GM13977 (cell line): ENCODE measurements around the gene IFRD1.

Experiments
- DNase-seq: peaks from one replicate; pipeline ENCODE4 v3.0.0; 2012; ENCODE audit warnings: low spot score
- CTCF ChIP-seq: IDR thresholded peaks from 2 replicates; pipeline ENCODE4 v1.5.1; 2012; ENCODE audit warnings: mild to moderate bottlenecking, control low read depth; ENCODE audit not compliant: insufficient read depth; ENCODE audit errors: extremely low read depth, missing control alignments
- in situ Hi-C: fragments of 300-500 bp; cut with MboI; formaldehyde crosslinking; loops from one replicate; pipeline ENCODE4 v1.12.0; 2022; ENCODE audit warnings: low sequenced_read_pairs, low pct_unique_long_range_greater_than_20kb, mixed read lengths, inconsistent platforms; ENCODE audit not compliant: unreplicated experiment

The IFRD1 gene

DNA sequence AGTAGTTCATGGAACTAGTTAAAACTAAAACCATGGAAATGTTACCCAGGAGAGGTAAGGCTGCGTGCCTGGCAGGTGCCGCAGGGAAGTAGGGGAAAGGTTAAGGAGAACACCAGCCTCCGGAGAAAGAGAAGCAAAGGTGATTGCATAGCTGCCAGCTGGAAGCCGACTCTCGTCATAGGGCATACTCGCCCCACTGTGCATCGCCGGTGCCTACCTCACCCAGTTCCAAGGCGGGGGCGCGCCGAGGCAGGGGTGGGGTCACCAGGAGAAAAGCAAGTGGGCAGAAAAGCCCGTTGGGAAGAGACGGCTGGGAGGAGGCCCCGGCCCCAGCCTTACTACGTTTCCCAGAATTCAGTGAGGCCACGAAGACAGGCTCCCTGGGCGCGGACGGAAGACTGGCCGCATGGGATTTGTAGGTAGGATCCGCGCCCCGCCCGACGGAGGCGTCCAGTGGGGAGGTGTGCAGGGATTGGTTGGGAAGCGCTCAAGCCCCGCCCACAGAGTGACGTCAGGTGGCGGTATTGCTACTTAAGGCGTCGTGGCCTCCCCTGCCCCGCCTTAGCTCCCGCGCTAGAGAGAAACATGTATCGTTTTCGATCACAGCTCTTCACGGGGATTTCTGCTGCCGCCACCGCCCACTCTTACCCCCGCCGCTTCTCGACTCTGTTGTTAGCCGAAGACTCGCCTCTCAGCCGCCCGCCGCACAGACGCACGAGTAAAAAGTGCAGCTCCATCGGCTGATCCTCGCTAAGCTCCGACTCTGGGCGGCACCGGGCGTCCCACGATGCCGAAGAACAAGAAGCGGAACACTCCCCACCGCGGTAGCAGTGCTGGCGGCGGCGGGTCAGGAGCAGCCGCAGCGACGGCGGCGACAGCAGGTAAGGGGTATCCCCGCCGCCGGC lies at the start of gene IFRD1:
IFRD1 (plus strand) TSS at position 559 of the 905 bp plus-strand sequence; CDS start at position 788, 229 bp downstream.
- in situ Hi-C loops, result no loop called here
- TF ChIP-seq CTCF, result no peak
- DNase-seq, result peak; percentile 92

DNA sequence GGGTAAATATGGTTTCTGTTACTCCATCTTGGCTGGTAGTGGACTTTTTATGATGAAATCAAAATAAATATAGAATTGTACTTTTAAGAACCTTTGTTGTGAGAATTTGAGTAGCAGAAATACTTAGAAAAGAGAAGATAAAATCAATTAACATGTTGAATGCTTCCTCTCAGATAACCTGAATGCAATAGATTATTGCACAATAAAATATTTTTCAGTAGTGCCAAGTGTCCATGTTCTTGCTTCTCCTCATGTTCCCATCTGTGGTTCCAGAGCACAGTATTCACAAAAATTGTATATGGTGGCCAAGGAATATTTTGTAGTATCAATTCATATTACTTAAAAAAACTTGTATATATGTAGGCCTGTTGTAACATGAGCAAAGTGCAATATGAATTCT lies 45.9 kb upstream of the IFRD1 start:
- no peak for DNase-seq
- in situ Hi-C loops, result loop anchor here (25.0 kb wide), 1 partner anchor 642 kb away; no protein-coding TSS in a partner anchor
- no peak for TF ChIP-seq CTCF

DNA sequence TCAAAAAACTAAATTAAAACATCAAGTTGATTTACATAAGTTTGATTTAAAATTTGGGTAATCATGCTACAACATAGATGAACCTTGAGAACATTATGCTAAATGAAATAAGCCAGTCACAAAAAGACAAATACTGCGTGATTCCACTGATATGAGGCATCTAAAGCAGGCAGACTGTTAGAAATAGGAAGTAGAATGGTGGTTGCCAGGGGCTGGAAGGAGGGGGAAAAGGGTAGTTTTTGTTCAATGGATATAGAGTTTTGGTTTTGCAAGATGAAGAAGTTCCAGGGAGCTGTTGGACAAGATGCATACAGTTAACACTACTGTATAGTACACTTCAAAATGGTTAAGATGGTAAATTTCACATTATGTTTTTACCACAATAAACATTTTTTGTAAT lies 45.0 kb upstream of the IFRD1 start:
- DNase-seq, result no peak
- in situ Hi-C loops, result loop anchor here (25.0 kb wide), 1 partner anchor 643 kb away; no protein-coding TSS in a partner anchor
- no peak for TF ChIP-seq CTCF

GRCh38 chr7:112407261-112407660 lies 43.0 kb upstream of the IFRD1 start:
- in situ Hi-C loops, result loop anchor here (25.0 kb wide), 1 partner anchor 645 kb away; no protein-coding TSS in a partner anchor
- no peak for DNase-seq
- no peak for TF ChIP-seq CTCF

DNA sequence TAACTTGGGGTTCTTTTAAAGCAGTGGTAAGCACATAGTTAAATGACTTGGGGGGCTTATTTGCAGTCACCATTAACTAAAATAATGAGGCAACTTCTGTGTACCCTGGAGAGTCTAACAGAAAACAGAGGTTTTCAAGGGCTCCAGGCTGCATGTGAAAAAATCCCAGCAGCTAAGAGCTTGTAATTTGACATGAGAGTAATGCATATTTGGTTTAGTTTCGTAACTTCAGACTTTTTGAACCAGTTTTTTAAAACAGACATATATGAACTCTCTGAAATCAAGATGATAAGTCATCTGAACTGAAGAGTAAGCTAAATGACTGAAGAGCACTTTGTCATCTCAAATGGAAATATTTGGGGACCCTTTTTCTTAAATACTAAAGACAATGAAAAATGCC lies 40.2 kb upstream of the IFRD1 start:
- DNase-seq, result no peak
- in situ Hi-C loops, result loop anchor here (25.0 kb wide), 1 partner anchor 648 kb away; no protein-coding TSS in a partner anchor
- TF ChIP-seq CTCF, result no peak

DNA sequence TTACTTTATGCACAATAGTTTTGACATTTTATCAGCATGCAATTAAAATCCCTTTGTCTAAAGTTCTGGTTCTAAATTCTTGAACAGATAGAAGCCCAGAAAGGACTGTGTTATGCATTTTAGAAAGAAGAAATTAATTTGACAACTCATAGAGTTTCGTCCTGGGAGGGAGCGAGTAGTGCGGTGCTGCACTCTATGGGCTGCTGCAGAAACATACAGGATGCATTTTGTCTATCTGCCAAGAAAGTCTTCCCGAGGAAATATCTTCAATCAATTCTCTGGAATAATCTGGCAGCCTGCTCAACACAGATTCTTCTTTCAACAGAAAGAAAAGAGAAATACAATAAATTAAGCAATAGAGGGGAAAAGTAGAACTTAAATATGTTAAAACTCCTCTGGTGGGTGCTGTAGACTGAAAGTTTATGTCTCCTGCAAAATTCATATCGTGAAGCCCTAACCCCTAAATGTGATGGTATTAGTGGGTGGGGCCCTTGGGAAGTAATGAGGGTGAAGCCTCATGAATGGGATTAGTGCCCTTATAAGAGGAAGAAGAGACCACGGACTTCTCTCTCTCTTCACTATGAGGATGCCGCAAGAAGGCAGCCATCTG lies 39.0 kb upstream of the IFRD1 start:
- no peak for DNase-seq
- in situ Hi-C loops, result loop anchor here (25.0 kb wide), 1 partner anchor 649 kb away; no protein-coding TSS in a partner anchor

More for the DNA sequence above, 39.0 kb upstream of the IFRD1 start:
- TF ChIP-seq CTCF, result peak; percentile 45
